RWPE1 (cell line): ENCODE data around the gene BTD.
A peak's percentile ranks its signal among the peaks of the same experiment; 100 is the strongest.
"Not testable (repeated sequence)": the region's sequence is repeated elsewhere in the genome, so short reads cannot be mapped to it uniquely, and the experiment has no call there.

ENCODE experiments used
- CTCF ChIA-PET: fragments of 350-600 bp; sonication (Branson Sonifier 250); formaldehyde crosslinking; extraction: SDS; loops from one replicate; lab custom pipeline; 2021; lab: Yijun Ruan, JAX
- POLR2A ChIA-PET: fragments of 400-600 bp; formaldehyde crosslinking; extraction: SDS; loops from one replicate; lab custom pipeline; 2020; ENCODE audit warnings: antibody characterized with exemption; ENCODE audit not compliant: low non-redundant PET; lab: Yijun Ruan, JAX
- DNase-seq: peaks from one replicate; pipeline ENCODE4 v3.0.0; 2012; ENCODE audit warnings: low spot score
- H3K27ac ChIP-seq: fragments of 450-650 bp; 2 replicates; pipeline ENCODE4 v1.5.1; 2017
- CTCF ChIP-seq: fragments of 450-650 bp; conservative IDR thresholded peaks from 2 replicates; pipeline ENCODE4 v1.5.1; 2017; ENCODE audit warnings: low read depth, mild to moderate bottlenecking

Gene BTD

GRCh38 chr3:15595955-15596354 lies 5.6 kb upstream of the BTD start:
- TF ChIP-seq CTCF, result no peak
- no peak for DNase-seq
- ChIA-PET CTCF (interaction anchor here (0.6 kb wide), 1 partner anchor 668 kb away, joined by 3 read pairs; no protein-coding TSS in a partner anchor), POLR2A (no interaction called here)
- H3K27ac ChIP-seq, result no peak overlapping the region

- CTCF ChIA-PET, result no interaction called here
- peak overlapping the region; percentile 94 for H3K27ac ChIP-seq
- DNase-seq, result peak; percentile 4
- POLR2A ChIA-PET, result no interaction called here
- TF ChIP-seq CTCF, result no peak
These were observed 523 bp upstream of the BTD start for GRCh38 chr3:15601046-15601398.

GRCh38 chr3:15602146-15602536 lies 596 bp downstream of the BTD start:
- no peak for TF ChIP-seq CTCF
- peak overlapping the region; percentile 94 for H3K27ac ChIP-seq
- no peak for DNase-seq
- ChIA-PET CTCF (no interaction called here), POLR2A (no interaction called here)

GRCh38 chr3:15602816-15603215 lies 1.3 kb downstream of the BTD start:
- POLR2A ChIA-PET, H3K27ac ChIP-seq, DNase-seq, CTCF ChIA-PET: not testable (repeated sequence)

GRCh38 chr3:15604584-15604983 lies 3.0 kb downstream of the BTD start:
- H3K27ac ChIP-seq, POLR2A ChIA-PET, DNase-seq, CTCF ChIA-PET: not testable (repeated sequence)

- TF ChIP-seq CTCF, result no peak
- CTCF ChIA-PET, result interaction anchor here (0.6 kb wide), 1 partner anchor 17 kb away, joined by 4 read pairs; no protein-coding TSS in a partner anchor
- POLR2A ChIA-PET, result no interaction called here
- H3K27ac ChIP-seq, result no peak overlapping the region
- no peak for DNase-seq
These were observed 4.9 kb downstream of the BTD start for GRCh38 chr3:15606434-15606891.

GRCh38 chr3:15610082-15610759 lies 8.7 kb downstream of the BTD start:
- POLR2A ChIA-PET, result no interaction called here
- no peak for TF ChIP-seq CTCF
- DNase-seq, result peak; percentile 71
- CTCF ChIA-PET, result interaction anchor here (0.6 kb wide), 1 partner anchor 54 kb away, joined by 3 read pairs; no protein-coding TSS in a partner anchor
- H3K27ac ChIP-seq, result no peak overlapping the region
